ENCODE measurements around the gene PRSS56.

GRCh38 chr2:232529806-232530547 lies 9.8 kb downstream of the PRSS56 start:
- TF ChIP-seq POLR2A (IDR thresholded peaks at IDR 0.05; ENCODE audit: control extremely low read depth in 1 of 2, low read depth in 2 of 2, low read length in 2 of 2): no peak
- no peak for TF ChIP-seq CTCF (IDR thresholded peaks at IDR 0.05; ENCODE audit: control extremely low read depth in 1 of 3, insufficient read depth in 1 of 3, low read depth in 1 of 3, low read length in 3 of 3)
- TF ChIP-seq EGR1 (IDR thresholded peaks at IDR 0.05; ENCODE audit: borderline replicate concordance, low read depth, low read length): no peak

Data from H1 (cell line).